WI38 (cell line): ENCODE results near the gene ALPG.
"Not testable (repeated sequence)": the region's sequence is repeated elsewhere in the genome, so short reads cannot be mapped to it uniquely, and the experiment has no call there.

ENCODE experiments used
- H3K4me3 ChIP-seq: 2 replicates; pipeline ENCODE4 v1.5.1; 2011; ENCODE audit warnings: low read depth, mild to moderate bottlenecking, control low read depth, low read length
- CTCF ChIP-seq: IDR thresholded peaks from 2 replicates; pipeline ENCODE4 v1.5.1; 2012; ENCODE audit warnings: low read depth, mild to moderate bottlenecking, control low read depth, low read length

ALPG gene

GRCh38 chr2:232418466-232419244 is 12.0 kb downstream of the ALPG start:
- no peak for TF ChIP-seq CTCF
- no peak overlapping the region for H3K4me3 ChIP-seq

GRCh38 chr2:232419245-232420072 is 12.8 kb downstream of the ALPG start:
- TF ChIP-seq CTCF: no peak
- H3K4me3 ChIP-seq: no peak overlapping the region

GRCh38 chr2:232420073-232420454 is 13.4 kb downstream of the ALPG start:
- H3K4me3 ChIP-seq: no peak overlapping the region
- no peak for TF ChIP-seq CTCF

GRCh38 chr2:232420463-232421188 is 14.0 kb downstream of the ALPG start:
- no peak overlapping the region for H3K4me3 ChIP-seq
- no peak for TF ChIP-seq CTCF

GRCh38 chr2:232421189-232421785 is 14.6 kb downstream of the ALPG start:
- no peak overlapping the region for H3K4me3 ChIP-seq
- TF ChIP-seq CTCF: no peak

GRCh38 chr2:232422051-232422450 is 15.4 kb downstream of the ALPG start:
- no peak overlapping the region for H3K4me3 ChIP-seq
- TF ChIP-seq CTCF: no peak

- not testable (repeated sequence) for H3K4me3 ChIP-seq
Observed at GRCh38 chr2:232422996-232423395, 16.4 kb downstream of the ALPG start.

GRCh38 chr2:232423407-232423806 is 16.8 kb downstream of the ALPG start:
- not testable (repeated sequence) for H3K4me3 ChIP-seq
